Measurements from ENCODE around the gene ADRB2.

ADRB2 gene

DNA sequence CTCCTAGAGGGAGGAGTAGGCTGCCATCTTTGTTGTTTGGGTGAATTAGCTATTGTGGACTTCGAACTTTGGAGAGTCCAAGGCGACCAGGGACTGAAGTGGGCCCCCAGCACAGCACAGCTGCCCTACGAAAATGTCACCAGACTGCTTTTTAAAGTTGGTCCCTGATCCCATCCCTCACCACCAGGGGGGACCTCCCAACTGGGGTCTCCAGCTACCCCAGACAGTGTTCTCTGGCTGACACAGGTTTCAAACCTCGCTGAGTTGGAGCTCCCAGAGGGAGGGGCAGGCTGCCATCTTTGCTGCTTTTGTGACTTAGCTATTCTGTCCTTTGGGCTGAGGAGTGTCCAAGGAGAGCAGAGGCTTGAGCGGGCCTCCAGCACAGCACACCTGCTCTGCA is 45.7 kb upstream of the ADRB2 start:
- Histone ChIP-seq H3K4me3 (replicated peaks; ENCODE audit: insufficient read depth, low read length) (no peak overlapping the region), H3K27me3 (ENCODE audit: insufficient read depth, poor library complexity, severe bottlenecking) (no peaks in the 10 kb centered on the region), H3K27ac (replicated peaks) (peak overlapping the region; percentile 73)
- no peak for DNase-seq (ENCODE audit: low read depth in 1 of 2, low spot score in 1 of 2)
- TF ChIP-seq POLR2AphosphoS5 (IDR thresholded peaks at IDR 0.05; ENCODE audit: low read depth) (no peak), GABPA (IDR thresholded peaks at IDR 0.05; ENCODE audit: low read depth) (no peak), SPI1 (IDR thresholded peaks at IDR 0.05; ENCODE audit: borderline replicate concordance, low read depth) (no peak)
- TF ChIP-seq, protein P1, sequence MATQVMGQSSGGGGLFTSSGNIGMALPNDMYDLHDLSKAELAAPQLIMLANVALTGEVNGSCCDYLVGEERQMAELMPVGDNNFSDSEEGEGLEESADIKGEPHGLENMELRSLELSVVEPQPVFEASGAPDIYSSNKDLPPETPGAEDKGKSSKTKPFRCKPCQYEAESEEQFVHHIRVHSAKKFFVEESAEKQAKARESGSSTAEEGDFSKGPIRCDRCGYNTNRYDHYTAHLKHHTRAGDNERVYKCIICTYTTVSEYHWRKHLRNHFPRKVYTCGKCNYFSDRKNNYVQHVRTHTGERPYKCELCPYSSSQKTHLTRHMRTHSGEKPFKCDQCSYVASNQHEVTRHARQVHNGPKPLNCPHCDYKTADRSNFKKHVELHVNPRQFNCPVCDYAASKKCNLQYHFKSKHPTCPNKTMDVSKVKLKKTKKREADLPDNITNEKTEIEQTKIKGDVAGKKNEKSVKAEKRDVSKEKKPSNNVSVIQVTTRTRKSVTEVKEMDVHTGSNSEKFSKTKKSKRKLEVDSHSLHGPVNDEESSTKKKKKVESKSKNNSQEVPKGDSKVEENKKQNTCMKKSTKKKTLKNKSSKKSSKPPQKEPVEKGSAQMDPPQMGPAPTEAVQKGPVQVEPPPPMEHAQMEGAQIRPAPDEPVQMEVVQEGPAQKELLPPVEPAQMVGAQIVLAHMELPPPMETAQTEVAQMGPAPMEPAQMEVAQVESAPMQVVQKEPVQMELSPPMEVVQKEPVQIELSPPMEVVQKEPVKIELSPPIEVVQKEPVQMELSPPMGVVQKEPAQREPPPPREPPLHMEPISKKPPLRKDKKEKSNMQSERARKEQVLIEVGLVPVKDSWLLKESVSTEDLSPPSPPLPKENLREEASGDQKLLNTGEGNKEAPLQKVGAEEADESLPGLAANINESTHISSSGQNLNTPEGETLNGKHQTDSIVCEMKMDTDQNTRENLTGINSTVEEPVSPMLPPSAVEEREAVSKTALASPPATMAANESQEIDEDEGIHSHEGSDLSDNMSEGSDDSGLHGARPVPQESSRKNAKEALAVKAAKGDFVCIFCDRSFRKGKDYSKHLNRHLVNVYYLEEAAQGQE (IDR thresholded peaks at IDR 0.05; ENCODE audit: insufficient replicate concordance, low read depth), result no peak
- TF ChIP-seq, protein P2, sequence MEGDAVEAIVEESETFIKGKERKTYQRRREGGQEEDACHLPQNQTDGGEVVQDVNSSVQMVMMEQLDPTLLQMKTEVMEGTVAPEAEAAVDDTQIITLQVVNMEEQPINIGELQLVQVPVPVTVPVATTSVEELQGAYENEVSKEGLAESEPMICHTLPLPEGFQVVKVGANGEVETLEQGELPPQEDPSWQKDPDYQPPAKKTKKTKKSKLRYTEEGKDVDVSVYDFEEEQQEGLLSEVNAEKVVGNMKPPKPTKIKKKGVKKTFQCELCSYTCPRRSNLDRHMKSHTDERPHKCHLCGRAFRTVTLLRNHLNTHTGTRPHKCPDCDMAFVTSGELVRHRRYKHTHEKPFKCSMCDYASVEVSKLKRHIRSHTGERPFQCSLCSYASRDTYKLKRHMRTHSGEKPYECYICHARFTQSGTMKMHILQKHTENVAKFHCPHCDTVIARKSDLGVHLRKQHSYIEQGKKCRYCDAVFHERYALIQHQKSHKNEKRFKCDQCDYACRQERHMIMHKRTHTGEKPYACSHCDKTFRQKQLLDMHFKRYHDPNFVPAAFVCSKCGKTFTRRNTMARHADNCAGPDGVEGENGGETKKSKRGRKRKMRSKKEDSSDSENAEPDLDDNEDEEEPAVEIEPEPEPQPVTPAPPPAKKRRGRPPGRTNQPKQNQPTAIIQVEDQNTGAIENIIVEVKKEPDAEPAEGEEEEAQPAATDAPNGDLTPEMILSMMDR (IDR thresholded peaks at IDR 0.05; ENCODE audit: insufficient read depth, low read length), result no peak

DNA sequence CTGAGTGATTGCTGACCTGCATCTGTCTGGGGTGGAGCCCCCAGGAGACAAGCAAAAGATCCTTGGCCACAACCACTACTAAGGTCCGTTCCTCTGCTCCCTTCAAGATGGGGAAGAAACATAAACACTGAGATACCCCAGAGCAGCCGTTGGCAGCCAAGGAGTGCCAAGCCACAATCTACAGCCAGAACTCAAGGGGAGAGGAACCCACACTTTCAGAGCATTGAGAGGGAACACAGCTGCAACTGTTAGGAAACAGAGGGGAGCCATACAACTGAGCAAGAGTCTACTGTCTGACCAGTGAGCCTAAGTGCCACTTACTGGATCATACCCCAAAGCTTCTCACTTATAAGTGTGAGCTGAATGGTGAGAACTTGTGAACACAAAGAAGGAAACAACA is 44.6 kb upstream of the ADRB2 start:
- peak; percentile 57 for TF ChIP-seq POLR2AphosphoS5 (IDR thresholded peaks at IDR 0.05; ENCODE audit: low read depth)
- TF ChIP-seq, protein P2 (IDR thresholded peaks at IDR 0.05; ENCODE audit: insufficient read depth, low read length), result no peak
- peak; percentile 36; the same call in 1 of the 2 replicates for TF ChIP-seq SPI1 (IDR thresholded peaks at IDR 0.05; ENCODE audit: borderline replicate concordance, low read depth)

DNA sequence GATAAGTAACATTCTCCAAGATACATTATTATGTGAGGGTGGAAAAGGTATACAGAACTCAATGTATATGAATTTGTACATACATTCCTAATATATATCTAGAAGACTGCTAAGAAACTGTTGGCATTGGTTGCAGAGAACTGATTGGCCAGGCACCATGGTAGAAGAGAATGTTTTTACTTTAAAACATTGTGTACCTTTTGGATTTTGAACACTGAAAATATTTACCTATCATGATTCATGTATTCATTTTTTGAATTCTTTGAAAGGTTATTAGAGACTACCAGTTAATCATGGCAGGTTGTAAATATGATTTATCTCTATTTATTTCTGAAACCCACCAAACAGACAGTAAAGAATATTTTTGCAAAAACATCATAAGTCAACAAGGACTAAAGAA is 41.2 kb upstream of the ADRB2 start:
- no peaks in the 10 kb centered on the region for H3K27me3 ChIP-seq (ENCODE audit: insufficient read depth, poor library complexity, severe bottlenecking)
- DNase-seq (ENCODE audit: low read depth in 1 of 2, low spot score in 1 of 2), result no peak
- TF ChIP-seq SPI1 (IDR thresholded peaks at IDR 0.05; ENCODE audit: borderline replicate concordance, low read depth), result no peak
- TF ChIP-seq POLR2AphosphoS5 (IDR thresholded peaks at IDR 0.05; ENCODE audit: low read depth), result no peak
- TF ChIP-seq, protein P2 (IDR thresholded peaks at IDR 0.05; ENCODE audit: insufficient read depth, low read length), result no peak
- no peak for TF ChIP-seq GABPA (IDR thresholded peaks at IDR 0.05; ENCODE audit: low read depth)
- TF ChIP-seq, protein P1 (IDR thresholded peaks at IDR 0.05; ENCODE audit: insufficient replicate concordance, low read depth), result no peak
- no peak overlapping the region for H3K27ac ChIP-seq (replicated peaks)
- H3K4me3 ChIP-seq (replicated peaks; ENCODE audit: insufficient read depth, low read length), result no peak overlapping the region

More for the DNA sequence above, 44.6 kb upstream of the ADRB2 start:
- H3K27me3 ChIP-seq (ENCODE audit: insufficient read depth, poor library complexity, severe bottlenecking), result no peaks in the 10 kb centered on the region
- peak overlapping the region; percentile 73 for H3K27ac ChIP-seq (replicated peaks)
- no peak overlapping the region for H3K4me3 ChIP-seq (replicated peaks; ENCODE audit: insufficient read depth, low read length)
- DNase-seq (ENCODE audit: low read depth in 1 of 2, low spot score in 1 of 2), result peak; percentile 35 to 80

DNA sequence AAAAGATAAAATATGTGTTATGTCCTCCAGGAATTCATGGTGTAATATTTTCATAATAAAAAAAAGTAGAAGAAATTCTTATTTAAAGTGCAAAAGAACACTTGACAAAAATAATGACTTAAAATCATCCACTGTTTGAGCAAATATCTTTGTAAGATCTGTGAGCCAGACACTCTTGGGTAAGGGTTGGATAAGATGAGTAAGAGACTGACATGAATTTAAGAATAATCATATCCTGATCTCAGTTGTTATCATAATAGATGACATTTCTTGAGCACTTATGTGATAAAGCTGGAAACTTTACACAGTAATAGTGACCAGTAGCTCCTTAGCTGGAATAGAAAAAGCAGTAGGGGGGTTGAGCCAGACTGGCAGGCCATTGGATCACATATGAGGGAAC is 40.0 kb upstream of the ADRB2 start:
- TF ChIP-seq SPI1 (IDR thresholded peaks at IDR 0.05; ENCODE audit: borderline replicate concordance, low read depth) (no peak), POLR2AphosphoS5 (IDR thresholded peaks at IDR 0.05; ENCODE audit: low read depth) (no peak)
- H3K27me3 ChIP-seq (ENCODE audit: insufficient read depth, poor library complexity, severe bottlenecking), result no peaks in the 10 kb centered on the region
- DNase-seq (ENCODE audit: low read depth in 1 of 2, low spot score in 1 of 2), result no peak
- no peak overlapping the region for H3K4me3 ChIP-seq (replicated peaks; ENCODE audit: insufficient read depth, low read length)
- no peak overlapping the region for H3K27ac ChIP-seq (replicated peaks)
